ENCODE data around the gene RAD51C.
"Not testable (repeated sequence)": the region's sequence is repeated elsewhere in the genome, so short reads cannot be mapped to it uniquely, and the experiment has no call there.

The RAD51C gene

DNA sequence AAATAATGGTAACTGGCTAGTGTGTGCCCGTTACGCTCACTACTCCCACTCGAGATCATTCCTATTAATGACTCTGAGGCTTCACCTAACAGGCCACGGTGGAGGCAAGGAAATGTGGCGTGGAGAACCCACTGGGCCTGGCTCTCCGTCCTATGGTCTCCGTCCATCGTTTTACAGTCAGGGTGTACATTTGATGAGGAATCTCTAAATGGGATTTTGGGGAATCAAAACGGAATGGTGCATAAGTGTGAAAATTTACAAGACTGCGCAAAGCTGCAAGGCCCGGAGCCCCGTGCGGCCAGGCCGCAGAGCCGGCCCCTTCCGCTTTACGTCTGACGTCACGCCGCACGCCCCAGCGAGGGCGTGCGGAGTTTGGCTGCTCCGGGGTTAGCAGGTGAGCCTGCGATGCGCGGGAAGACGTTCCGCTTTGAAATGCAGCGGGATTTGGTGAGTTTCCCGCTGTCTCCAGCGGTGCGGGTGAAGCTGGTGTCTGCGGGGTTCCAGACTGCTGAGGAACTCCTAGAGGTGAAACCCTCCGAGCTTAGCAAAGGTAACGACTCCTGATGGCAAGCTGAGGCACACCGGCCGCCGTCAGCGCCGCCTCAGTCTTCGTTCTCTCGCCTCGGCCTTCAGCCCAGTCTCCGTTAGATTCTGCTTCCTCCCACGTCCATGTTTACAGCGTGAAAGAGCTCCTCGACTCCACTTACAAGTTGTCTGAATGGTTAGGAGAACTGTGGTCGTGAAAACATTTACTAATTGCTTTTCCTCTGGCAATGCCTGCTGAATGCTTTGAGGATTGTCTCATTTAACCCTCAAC is at the start of gene RAD51C:
TSS of gene RAD51C (plus strand) at position 364 of the 817 bp plus-strand sequence. CDS start at position 406, 42 bp downstream.
- peak; percentile 94 for DNase-seq (ENCODE audit: low spot score)

DNA sequence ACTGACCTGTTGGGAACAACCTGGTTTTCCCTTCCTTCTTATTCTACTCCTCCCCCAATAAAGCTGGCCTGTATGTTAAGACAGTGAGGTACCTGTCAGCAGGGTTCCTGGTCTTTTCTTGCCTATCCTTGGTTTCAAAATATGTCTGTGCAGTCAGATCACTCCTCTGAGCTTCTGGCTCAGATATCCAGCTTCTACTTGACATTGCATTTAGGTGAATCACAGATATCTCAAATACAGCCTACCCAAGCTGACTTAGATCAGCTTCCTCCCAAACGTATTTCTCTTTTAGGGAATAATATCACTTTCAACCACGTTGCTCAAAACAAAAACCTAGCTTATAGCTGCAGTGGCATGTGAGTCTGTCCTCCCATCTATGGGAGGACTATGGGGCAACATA is 49.3 kb upstream of the RAD51C start:
- no peak for DNase-seq (ENCODE audit: low spot score)

DNA sequence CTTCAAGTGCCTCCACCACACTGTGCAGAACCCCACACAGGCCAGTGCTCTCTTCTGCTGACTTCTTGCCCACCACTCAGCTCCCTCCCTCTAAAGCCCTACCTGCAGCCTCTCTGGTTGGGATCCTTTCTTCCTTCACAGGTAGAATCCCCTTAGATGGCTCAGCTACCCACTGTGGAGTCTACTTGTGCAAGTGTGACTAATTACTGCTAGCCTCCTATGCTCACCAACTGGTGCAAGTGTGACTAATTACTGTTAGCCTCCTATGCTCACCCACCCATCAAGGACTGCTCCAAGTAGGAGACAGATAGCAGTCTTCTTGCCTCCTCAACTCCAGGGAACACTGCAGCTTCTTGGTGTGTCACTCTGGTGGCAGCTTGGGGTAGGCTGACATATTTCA is 44.2 kb upstream of the RAD51C start:
- DNase-seq (ENCODE audit: low spot score) = no peak

DNA sequence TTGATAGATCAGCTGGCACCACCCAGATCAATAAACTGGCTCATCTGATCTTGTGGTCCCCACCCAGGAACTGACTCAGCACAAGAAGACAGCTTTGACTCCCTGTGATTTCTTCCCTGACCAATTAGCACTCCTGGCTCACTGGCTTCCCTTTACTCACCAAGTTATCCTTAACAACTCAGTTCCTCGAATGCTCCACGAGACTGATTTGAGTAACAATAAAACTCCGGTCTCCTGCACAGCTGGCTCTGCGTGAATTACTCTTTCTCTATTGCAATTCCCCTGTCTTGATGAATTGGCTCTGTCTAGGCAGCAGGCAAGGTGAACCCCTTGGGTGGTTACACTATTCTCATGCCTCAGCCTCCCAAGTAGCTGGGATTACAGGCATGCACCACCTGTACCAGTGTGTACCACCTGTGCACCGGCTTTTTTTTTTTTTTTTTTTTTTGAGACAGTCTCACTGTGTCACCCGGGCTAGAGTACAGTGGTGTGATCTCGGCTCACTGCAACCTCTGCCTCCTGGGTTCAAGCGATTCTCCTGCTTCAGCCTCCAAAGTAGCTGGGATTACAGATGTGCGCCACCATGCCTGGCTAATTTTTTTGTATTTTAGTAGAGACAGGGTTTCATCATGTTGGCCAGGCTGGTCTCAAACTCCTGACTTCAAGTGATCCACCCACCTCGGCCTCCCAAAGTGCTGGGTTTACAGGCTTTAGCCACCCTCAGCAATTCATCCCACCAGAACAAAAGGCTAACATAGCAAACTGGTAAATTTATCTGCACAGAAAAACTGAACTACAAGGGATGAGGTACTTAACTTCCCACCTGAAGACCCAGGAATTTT is 34.2 kb upstream of the RAD51C start:
- DNase-seq (ENCODE audit: low spot score) = peak; percentile 57

DNA sequence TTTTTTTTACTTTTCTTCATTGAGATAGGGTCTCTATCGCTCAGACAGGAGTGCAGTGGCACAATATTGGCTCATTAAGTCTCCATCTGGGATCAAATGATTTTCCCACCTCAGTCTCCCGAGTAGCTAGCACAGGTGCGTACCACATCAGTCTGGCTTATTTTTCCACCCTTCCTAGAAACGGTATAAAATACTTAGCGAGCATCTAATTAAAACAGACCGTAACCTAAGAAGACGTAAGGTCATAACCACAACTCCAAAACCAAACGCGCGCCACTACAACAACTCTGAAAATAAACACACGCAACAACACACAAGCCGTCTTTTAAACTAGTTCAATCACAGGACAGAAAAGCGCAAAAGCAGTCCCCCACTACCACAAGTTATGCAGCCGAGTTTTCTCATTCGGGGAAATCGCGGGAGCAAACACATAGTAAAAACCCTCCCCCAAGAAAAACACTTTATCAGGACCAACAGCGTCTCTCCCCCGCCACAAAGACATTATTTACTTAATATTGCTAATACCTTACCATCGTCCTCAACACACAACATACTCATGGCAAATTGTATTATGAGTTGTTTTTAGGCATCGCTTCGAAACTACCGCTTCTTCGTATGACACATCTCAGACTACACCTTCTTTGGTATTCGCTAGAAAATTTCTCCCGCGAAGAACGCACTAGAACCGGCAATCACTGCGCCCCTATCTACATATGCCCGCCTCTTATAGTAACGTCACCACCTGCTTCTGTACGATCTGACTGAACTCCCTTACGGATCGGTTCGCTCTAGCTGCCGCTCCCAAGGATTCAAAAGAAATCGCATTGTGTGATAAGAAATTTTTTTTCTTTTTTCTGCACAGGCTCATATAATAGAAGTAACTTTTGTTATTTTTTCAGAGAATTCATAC is 33.3 kb upstream of the RAD51C start:
- peak; percentile 94 for DNase-seq (ENCODE audit: low spot score)

DNA sequence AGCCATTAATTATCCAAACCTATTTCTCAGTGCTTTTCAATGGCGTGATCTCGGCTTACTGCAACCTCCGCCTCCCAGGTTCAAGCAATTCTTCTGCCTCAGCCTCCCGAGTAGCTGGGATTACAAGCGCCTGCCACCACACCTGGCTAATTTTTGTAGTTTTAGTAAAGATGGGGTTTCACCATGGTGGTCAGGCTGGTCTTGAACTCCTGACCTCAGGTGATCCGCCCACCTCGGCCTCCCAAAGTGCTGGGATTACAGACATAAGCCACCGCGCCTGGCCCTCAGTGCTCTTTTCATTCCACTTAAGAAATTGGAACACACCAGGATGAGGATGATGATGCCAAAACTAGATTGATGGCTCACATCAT is 32.7 kb upstream of the RAD51C start:
- not testable (repeated sequence) for DNase-seq (ENCODE audit: low spot score)

DNA sequence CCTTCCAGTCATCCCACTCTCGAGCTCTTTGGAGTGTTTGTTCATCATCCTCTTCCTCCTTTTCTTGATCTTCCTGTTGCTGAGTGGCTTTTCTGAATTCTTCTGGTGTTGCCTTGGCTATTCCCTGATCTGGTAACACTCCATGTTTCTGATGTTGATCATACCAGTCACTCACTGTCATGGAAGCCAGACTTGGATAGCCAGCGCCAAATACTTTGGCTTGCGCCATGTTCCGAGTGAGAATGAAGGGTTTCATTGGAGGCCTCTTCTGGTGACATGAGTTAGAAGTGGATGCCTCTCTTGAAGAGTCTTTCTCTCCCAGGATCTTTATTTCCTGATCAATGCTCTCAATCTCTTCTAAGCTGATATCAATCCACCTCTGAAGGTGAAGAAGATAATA is 31.8 kb upstream of the RAD51C start:
- no peak for DNase-seq (ENCODE audit: low spot score)

DNA sequence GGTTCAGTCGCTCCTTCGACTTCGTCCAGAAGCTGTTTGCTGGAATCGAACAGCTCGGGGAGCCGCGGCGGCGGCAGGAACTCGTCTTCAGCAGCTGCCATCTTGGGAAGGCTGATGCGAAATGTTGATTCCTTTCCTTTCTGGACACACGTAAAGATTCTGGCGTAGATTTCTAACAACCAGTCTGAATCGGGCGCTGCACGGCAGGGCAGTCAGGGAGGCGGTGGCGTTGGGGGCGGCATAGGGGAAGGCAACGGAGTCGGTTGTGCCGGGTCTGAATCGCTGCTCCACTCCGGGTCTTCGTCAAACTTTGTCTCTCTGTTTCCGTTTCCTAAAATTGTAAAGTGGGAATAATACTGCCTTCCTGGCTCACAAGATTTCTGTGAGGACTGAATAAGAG is 30.9 kb upstream of the RAD51C start:
- no peak for DNase-seq (ENCODE audit: low spot score)

DNA sequence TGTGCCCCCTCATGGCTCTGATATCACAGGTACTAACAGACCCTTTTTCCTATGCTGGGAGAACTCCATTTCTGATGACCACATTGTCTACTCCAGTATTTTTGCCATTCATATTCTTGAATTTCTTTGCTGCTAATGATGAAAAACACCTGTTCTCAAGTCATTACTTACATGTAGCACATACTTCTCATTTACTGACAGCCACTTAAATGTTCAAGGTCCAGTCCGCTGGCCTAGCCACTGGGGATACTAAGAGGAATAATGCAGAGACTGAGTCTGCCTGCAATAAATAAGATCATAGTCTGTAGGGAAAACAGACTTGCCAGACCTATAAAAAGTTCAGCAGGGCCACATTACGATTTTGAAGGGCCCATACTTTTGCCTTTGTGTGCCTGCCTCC is 28.1 kb upstream of the RAD51C start:
- DNase-seq (ENCODE audit: low spot score) = no peak

DNA sequence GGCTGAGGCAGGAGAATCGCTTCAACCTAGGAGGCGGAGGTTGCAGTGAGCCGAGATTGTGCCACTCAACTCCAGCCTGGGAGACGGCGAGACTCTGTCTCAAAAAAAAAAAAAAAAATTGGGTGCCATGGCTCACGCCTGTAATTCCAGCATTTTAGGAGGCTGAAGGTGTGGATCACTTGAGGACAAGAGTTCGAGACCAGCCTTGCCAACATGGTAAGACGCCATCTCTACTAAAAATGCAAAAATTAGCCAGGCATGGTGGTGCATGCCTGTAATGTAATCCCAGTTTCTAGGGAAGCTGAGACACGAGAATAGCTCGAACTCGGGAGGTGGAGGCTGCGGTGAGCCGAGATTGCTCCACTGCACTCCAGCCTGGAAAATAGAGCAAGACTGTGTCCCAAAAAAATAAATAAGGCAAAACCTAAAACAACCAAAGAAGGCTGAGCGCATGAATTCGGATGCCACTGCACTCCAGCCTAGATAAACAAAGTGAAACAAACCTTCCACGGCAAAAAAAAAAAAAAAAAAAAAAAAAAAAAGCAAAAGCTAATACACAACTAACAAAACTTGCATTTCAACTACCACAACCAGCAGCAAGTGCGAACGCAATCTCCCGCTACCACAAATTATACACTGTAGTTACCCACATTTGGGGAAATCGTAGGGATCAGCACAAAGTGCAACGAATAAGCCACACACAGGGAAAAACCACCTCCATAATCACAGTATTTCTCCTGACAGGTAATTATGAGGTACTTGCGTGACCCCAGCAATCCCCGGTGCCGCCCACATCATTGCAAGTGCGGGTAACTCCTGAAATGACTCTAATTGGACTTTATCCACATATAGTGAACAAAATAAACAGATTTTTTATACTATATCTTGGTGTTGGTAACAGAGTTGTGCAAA is 26.2 kb upstream of the RAD51C start:
- no peak for DNase-seq (ENCODE audit: low spot score)

DNA sequence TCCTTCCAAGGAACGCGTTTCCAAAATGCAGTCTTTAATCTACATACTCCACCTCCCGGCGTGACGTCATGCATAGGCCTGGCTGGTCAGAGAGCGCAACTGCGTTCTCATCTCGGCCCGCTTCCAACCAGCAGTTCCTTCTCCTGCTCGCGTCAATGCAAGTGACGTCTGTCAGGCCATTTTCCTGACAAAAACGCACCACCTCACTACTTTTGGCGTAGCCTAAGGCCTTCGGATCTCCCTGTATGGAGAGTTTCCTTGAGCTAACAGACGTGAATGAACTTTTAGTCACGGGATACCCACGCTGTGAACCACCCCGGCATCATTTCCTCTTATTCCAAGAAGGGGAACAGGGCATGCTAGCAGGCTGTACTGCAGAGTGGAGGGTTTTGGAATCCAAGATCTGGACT is 25.5 kb upstream of the RAD51C start:
- DNase-seq (ENCODE audit: low spot score) = no peak

DNA sequence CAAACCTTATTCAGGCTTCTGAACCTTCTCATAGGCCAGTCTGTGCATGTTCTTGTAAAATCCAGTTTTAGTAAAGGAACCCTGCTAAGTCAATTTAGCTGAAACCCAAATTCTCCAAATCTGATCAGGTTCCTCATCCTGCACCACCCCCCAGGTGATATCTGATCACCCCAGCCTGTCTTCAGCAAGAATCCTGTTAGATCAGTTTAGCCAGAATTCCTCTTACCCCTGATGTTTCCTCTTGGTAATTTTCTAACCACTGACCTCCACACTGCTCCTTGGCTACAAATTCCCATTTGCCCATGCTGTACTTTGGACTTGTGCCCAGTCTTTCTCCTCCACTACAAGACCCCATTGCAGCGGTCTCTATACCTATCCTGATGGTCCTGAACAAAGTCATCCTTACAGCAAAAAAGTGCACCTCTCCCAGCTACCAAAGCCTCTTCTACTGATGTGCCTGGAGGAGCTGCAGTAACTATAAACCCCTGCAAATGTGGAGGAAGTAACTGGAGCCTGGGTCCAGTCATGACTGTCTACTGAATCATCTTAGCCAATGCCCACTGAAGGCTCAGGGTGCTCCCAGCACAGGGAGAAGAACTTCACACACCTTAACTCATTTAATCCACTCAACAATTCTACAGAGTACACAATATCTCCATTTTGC is 24.3 kb upstream of the RAD51C start:
- no peak for DNase-seq (ENCODE audit: low spot score)

DNA sequence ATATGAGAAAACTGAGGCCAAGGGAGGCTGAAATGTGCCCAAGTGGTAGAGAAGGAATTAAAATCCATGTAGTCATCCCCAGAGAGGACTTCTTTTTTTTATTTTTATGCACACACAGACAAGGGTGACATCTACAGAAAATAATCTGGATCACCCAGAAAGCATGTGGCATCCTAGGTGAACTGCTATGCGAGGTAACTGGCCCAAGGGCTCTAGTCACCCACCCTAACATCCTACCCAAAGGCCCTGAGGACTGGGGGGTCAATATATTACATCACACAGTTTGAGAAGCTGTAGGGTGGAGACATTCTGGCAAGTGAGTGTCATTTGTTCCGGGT is 23.8 kb upstream of the RAD51C start:
- DNase-seq (ENCODE audit: low spot score) = no peak

DNA sequence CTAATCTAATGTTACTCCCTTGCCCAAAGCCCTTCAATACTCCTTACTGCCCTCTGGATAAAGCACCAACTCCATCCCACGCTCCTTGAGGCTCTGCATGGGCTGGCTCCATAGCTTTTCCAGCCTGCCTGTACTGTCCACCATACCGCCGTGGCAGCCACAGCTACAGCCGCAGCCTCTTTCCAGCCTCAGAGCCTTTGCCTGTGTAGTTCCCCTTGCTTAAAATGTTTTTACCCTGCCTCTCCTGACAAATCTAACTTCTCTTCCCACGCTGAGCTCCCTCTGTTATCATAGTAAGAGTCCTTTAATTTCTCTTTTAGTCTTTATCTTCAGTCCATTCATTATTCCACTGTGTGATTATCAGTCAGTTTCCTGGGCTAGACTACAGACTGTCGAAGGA is 22.5 kb upstream of the RAD51C start:
- no peak for DNase-seq (ENCODE audit: low spot score)

DNA sequence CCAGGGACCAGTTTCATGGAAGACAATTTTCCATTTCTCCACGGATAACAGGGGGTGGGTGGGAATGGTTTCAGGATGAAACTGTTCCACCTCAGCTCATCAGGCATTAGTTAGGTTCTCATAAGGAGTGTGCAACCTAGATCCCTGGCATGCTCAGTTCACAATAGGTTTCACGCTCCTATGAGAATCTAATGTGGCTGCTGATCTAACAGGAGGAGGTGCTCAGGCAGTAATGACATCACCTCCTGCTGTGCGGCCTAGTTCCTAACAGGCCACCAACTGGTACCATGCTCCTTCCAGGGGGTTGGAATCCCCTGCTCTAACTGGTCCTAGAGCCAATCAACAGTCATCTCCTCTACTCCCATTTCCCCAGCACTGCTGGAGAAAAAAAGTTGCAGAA is 20.4 kb upstream of the RAD51C start:
- no peak for DNase-seq (ENCODE audit: low spot score)

DNA sequence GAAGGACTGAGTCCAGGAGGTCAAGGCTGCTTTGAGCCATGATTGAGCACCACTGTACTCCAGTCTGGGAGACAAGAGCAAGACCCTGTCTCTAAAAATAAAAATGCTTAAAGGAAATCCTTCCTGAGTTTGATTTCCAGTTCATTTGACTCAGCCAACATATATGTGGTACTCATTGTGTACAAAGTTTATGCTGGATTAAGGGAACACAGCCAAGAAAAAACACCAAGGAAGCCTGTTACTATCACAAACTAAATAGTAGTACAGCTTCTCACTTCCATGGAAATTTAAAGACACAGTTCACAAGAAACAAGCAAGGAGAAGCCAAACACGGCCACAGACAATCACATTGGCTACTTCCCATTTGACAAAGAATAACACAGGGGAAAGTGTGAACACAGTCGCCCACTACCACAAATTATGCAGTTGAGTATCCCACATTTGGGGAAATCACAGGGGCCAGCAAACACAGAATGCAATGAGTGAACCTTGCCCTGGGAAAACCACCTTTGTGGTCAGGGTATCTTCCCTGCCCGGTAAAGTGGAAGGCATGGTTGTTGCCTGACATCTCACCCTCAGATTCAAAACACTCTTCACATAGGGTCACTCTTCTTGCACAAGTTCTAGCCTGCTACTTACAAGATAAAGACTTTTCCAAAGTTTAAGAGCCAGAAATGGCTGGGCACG is 15.1 kb upstream of the RAD51C start:
- no peak for DNase-seq (ENCODE audit: low spot score)

DNA sequence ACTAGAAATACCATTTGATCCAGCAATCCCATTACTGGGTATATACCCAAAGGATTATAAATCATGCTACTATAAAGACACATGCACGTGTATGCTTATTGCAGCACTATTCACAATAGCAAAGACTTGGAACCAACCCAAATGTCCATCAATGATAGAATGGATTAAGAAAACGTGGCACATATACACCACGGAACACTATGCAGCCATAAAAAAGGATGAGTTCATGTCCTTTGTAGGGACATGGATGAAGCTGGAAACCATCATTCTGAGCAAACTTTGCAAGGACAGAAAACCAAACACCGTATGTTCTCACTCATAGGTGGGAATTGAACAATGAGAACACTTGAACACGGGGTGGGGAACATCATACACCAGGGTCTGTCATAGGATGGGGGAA is 14.1 kb upstream of the RAD51C start:
- not testable (repeated sequence) for DNase-seq (ENCODE audit: low spot score)

DNA sequence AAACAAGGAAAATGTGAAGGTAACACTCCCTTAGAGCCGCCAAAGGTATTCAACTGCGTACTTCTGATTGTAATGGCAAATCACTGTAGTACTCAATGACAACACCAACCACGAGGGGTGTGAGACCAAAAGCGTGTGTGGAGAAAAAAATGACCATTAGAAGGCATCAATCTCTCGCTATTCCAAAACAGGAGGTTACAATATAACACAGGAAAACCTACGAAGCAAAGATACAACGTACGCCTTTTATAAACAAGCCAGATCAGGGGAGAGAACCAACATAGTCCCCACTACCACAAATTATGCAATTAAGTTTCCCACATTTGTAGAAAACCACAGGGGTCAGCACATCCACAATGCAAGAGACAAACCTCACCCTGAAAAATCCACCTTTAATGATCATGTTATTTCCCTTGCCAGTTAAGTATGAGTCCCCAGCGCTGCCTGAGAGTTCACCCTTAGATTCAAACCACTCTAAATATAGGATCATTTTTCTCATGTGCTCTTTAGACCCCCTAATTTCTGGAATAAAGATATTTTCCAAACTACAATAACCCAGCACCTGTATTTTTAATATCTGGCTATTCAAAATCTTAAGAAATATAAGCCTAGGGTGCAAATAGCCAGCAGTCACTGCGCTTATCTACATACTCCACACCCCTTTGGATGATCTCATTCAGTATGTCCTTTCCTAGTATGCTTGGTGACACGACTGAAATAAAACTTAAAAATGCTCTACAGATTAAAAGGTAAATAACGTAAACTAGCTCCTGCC is 13.0 kb upstream of the RAD51C start:
- DNase-seq (ENCODE audit: low spot score) = no peak

DNA sequence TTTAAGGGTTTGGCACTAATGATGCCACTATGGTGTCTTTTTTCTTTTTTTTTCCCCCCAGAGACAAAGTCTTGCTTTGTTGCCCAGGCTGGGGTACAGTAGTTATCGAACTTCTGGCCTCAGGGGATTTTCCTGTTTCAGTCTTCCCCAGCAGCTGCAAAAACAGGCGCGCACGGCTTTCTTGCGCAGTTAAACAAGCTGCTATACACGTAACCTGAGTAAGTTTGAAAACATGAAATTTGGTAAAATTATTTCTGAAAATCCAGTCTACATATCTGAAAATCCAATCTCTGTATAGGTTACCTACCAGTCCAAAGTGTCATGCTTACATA is 12.4 kb upstream of the RAD51C start:
- DNase-seq (ENCODE audit: low spot score) = no peak

DNA sequence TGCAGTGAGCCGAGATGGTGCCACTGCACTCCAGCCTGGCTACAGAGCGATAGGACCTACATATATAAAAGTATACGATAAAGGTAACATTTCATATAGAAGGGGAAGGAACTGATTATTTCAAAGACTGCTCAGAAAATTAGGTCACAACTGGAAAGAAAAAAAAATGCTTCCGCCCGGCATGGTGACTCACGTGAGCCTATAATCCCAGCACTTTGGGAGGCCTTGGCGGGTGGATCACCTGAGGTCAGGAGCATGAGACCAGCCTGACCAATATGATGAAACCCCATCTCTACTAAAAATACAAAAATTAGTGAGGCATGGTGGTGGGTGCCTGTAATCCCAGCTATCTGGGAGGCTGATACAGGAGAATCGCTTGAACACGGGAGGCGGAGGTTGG is 8.4 kb upstream of the RAD51C start:
- no peak for DNase-seq (ENCODE audit: low spot score)

Data from NAMALWA (cell line).